ENCODE data around the gene WWOX. TPM values are rescaled to one million over a fixed set of nuclear protein-coding genes. Genes with fewer than 3 reads are reported as not detected.

Gene WWOX
- total RNA-seq, 2 donors from 2014 or later, result 12.6 to 17.2 TPM

DNA sequence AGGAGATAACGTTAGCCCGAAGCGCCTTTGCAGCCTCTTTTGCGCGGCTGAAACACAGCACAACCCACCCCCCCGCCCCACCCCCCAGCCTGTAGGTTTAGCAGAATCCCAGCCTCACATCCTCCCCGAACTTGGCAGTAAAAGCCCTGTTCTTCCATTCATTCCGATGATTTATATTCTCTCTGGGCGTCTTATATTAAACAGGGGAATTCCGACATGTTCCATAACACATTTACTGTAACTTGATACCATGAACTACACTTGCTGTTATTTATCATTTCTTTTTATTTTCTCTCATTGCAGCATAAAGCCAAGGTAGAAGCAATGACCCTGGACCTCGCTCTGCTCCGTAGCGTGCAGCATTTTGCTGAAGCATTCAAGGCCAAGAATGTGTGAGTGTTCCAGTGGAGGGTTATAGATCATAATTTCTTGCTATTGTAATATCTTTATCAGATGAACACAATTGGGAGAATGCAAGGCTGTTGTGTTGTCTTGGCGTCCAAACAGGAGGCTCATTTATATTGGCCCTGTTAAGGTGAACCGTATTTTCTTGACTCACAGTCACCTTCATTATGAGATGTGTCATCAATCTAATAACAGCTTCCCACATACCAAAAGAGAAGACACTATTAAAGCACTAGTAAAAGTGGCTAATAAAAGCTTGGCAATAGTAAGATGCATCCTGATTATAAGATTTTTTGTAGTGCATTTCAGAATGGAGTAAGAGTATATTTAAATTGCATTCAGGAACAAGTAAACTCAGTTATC lies 287.3 kb downstream of the WWOX start:
- ATAC-seq, result no peak
- Mint-ChIP-seq H3K36me3 (peaks cover 0 to 10% of the 10 kb centered on the region in 2 donors), H3K27ac (no peak overlapping the region), H3K9me3 (no peaks in the 10 kb centered on the region)
- no peak for DNase-seq (ENCODE audit: low spot score in 2 of 2)

DNA sequence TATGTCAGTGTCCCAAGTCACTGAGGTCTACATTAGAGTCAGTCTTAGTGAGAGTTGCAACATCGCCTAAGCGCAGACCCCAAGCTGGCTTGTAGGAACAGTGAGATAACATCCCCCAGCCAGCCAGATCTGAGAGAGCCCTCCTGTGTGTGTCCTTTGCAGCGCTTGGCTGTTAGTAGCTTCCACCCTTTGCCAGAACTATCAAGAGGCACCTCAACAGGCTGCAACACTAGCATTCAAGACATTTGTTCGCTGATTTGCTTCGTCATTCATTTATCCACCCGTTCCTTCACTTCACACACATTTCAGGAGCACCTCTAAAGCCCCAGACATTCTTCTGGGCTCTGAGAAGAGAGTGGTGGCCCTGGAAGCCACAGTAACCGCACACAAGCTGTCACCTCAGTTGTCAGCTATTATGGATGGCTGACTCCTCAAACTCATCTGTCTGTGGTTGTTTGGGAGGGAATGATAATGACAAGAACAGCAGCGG lies 289.6 kb downstream of the WWOX start:
- H3K27ac Mint-ChIP-seq, result no peak overlapping the region
- no peak for DNase-seq (ENCODE audit: low spot score in 2 of 2)
- H3K36me3 Mint-ChIP-seq, result peaks cover 0 to 10% of the 10 kb centered on the region in 2 donors
- H3K9me3 Mint-ChIP-seq, result no peaks in the 10 kb centered on the region
- ATAC-seq, result no peak

DNA sequence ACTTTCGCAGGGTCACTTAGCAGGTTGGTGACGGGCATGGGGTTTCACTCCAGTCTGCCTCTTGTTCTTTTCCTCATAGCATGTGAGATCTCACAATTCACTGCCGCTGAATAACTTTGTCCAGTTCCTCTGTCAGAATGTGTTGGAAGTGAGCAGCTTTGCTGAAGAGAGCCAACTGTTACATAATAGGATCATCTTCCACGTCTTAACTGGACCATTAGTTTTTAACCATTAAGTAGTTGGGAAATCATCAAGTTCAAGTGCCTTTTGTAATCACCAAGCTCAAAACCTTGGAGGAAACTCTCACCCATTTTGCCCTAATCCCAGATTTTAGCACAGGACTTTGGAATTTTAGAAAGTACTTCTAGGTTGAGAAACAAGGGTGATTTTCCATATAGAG lies 290.6 kb downstream of the WWOX start:
- Mint-ChIP-seq H3K27ac (no peak overlapping the region), H3K9me3 (no peaks in the 10 kb centered on the region), H3K36me3 (peaks cover 0 to 10% of the 10 kb centered on the region in 2 donors)
- DNase-seq (ENCODE audit: low spot score in 2 of 2), result no peak
- ATAC-seq, result no peak

DNA sequence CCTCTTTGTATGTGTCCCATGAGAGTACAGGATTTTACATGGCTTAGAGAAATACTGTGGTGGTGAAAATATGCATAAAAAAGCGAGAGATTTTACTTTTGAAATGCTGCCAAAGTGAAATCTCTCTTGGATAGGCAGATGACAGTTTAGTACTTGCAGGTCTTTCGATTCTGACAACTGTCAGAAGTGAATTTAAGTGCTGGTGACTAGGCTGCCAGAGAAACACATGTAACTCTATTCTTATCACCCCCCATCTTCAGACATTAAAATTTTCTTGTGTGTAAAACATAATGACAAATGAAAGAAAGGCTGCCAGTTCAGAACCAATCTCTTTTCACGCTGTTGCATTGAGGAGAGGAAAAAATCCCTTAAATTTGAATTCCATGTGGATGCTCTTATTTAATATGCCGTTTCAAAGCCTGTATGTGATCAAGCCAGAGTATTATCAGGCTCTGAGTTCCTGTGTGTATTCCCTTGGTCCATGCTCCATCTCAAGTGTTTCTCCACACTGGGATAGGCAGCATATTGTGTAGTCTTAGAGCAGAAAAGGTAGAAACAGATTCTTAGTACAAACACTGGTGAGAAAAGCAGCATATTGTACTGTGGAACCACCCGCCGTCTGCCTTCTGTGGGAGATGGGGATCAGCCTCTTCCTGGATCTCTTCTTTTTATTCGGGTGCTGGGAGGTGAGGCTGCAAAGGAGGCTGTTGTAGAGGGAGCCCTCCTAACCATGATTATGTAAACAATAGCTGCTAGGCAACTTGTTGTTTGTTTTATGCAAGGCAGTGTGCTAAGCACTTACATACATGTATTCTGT lies 291.3 kb downstream of the WWOX start:
- Mint-ChIP-seq H3K27ac (no peak overlapping the region), H3K36me3 (peaks cover 0 to 10% of the 10 kb centered on the region in 2 donors), H3K9me3 (no peaks in the 10 kb centered on the region)
- ATAC-seq (no peak), DNase-seq (ENCODE audit: low spot score in 2 of 2) (no peak)

DNA sequence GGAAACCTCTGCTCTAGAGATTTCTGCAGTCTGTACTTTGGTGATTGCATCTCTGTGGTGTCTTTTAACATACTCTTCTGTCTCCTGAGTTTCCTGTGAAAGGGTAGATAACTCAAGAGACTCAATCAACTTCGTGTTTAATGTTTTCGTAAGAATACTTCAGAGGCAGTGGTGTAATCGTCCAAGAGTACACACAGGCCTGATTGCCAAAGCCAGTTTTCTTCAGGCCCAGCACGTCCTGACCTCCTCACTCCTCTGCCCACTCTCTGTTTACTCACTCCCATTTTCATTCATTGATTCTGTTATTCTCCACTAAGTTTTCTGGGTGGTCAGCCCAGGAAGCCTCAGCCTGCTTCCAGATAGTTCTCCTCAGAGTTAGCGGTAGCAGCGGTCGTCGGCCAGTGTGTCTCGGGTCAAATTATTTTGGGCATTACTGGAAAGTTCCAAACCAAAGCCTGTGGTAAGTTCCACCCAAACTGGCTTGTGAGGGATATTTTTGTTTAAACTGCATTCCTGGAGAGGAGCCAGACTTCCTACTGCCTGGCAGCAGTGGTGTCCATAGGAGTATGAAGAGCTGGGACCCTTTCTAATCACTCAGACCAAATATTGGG lies 293.2 kb downstream of the WWOX start:
- Mint-ChIP-seq H3K36me3 (peaks cover 0 to 4% of the 10 kb centered on the region in 2 donors), H3K27ac (no peak overlapping the region), H3K9me3 (no peaks in the 10 kb centered on the region)
- ATAC-seq (no peak), DNase-seq (ENCODE audit: low spot score in 2 of 2) (no peak)

DNA sequence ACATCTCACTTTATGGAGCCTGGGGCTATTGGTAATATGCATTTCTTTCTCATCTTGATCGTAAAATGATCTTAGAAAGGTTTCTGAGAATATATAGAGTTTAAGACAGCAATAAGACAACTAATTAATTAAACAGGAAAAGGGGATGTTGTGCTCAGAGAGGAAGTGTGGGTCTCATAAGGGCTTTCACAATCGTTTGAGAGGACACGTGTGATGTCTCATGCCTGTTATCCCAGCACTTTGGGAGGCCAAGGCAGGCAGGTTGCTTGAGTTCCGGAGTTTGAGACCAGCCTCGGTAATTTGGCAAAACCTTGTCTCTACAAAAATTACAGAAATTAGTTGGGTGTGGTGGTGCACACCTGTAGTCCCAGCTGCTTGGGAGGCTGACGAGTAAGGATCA lies 295.6 kb downstream of the WWOX start:
- DNase-seq (ENCODE audit: low spot score in 2 of 2) (no peak), ATAC-seq (no peak)
- Mint-ChIP-seq H3K27ac (no peak overlapping the region), H3K36me3 (peaks cover 0 to 4% of the 10 kb centered on the region in 2 donors), H3K9me3 (no peaks in the 10 kb centered on the region)

DNA sequence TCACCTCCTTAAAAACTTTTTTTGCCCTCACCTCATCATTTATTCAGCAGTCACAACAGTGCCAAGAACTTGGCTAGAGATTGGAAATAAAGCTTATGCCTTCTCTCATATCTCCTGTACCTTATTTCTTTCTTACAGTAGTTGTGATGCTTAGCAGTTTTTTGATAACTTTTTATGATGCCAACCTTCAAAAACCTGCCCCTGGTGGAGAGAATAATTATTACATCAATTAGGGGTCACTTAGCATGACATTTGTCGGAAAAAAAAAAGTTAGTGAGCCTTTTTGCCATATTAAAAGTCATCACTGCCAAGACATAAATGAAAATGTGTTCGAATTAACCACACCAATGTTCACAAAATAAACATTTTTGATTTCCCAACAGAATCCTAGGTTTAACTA lies 296.6 kb downstream of the WWOX start:
- no peaks in the 10 kb centered on the region for H3K9me3 Mint-ChIP-seq
- DNase-seq (ENCODE audit: low spot score in 2 of 2) (no peak), ATAC-seq (no peak)
- H3K36me3 Mint-ChIP-seq, result peaks cover 0 to 3% of the 10 kb centered on the region in 2 donors
- H3K27ac Mint-ChIP-seq, result no peak overlapping the region

DNA sequence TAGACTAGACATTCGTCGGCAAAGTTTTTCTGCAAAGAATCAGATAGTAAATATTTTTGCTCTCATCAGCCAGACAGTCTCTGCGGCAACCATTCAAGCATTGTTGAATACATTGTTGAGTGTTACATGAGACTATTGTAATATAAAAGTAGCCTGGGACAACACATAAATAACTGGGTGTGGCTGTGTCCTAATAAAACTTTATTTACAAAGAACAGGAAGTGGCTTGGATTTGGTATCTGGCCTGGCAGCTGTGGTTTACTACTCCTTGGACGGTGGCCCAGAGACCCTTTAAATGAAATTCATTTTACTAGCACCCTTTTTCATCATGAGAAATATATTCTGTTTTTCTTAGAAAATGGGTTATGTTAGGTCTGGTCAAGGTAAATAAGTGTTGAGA lies 297.2 kb downstream of the WWOX start:
- DNase-seq (ENCODE audit: low spot score in 2 of 2) (no peak), ATAC-seq (no peak)
- no peaks in the 10 kb centered on the region for H3K36me3 Mint-ChIP-seq
- no peaks in the 10 kb centered on the region for H3K9me3 Mint-ChIP-seq
- no peak overlapping the region for H3K27ac Mint-ChIP-seq

DNA sequence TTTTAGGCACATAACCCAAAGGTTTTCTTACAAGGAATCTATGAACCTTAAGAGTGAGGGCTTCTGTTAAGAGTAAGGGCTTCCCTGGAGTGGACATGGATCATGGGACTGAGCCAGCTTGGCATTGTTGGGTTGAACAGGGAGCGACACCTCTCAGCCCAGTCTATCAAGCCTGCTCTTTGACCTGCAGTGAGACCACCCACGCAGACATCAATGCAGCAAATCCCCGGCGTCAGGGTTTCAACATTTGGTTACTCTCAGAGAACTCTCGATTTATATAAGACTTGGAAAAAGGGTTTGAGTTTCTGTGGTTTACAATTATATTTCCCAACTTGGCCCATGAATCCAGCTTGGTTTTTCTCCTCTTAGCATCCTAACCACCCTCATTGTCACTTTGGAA lies 299.9 kb downstream of the WWOX start:
- H3K36me3 Mint-ChIP-seq, result no peaks in the 10 kb centered on the region
- ATAC-seq (no peak), DNase-seq (ENCODE audit: low spot score in 2 of 2) (no peak)
- no peak overlapping the region for H3K27ac Mint-ChIP-seq
- H3K9me3 Mint-ChIP-seq, result no peaks in the 10 kb centered on the region

DNA sequence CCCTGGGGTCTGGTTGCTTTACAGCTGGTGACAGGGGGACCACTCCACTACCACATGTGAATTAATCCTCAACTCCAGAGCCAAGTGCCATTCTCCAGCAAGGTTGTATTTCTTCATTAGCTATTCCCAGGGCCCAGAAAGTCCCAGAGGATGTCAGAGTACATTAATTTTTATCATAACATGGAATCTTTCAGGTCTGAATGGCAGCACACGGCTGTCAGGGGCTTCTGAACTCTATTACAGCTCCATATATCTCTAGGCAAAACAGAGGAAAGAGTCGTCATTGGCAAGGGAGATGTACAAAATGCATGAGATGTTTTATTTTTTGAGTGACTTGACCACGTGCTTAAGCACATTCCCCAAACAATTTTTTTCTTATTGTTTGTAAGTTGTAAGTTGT lies 303.4 kb downstream of the WWOX start:
- Mint-ChIP-seq H3K9me3 (peaks cover 3 to 5% of the 10 kb centered on the region in 2 donors), H3K27ac (no peak overlapping the region), H3K36me3 (peaks cover 4 to 6% of the 10 kb centered on the region in 2 donors)
- DNase-seq (ENCODE audit: low spot score in 2 of 2) (no peak), ATAC-seq (no peak)

DNA sequence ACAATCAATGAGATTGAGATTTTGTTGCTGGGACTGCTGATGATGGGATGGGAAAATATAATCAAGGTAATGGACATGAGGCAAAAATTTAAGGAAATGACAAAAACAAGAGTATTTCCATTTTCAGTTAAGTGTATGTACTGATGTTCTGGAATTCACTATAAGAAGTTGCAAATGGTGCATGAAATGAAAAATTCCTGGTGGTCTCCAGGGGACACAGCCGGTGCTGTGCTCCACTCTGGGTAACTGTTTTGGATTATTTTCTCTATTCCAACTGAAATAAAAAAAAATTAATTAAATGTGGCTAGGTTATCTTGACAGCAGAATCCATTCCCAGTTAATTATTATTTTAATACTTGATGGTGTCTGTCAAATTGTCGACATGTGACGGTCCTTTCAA lies 305.6 kb downstream of the WWOX start:
- Mint-ChIP-seq H3K9me3 (peaks cover 15 to 20% of the 10 kb centered on the region in 2 donors), H3K36me3 (peaks cover 15 to 20% of the 10 kb centered on the region in 2 donors), H3K27ac (no peak overlapping the region)
- DNase-seq (ENCODE audit: low spot score in 2 of 2) (no peak), ATAC-seq (no peak)

DNA sequence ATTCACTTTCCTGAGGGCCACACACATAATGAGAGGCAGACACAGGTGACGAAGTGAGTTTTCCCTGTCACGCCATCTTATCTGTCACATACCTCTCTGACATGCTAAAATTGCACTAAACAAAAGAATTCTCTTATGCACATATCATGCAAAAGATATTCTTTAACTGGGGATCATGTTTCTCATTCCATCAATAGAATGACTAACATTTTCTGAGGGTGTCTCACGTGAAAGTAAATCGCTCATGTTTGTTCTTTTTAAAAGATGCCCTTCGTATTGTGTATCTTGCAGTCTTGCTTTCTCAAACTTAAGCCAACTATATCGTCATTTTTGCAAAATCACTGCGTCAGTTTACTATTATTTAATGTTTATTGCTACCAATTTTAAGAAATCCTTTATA lies 306.4 kb downstream of the WWOX start:
- peaks cover 19 to 24% of the 10 kb centered on the region in 2 donors for H3K36me3 Mint-ChIP-seq
- H3K27ac Mint-ChIP-seq, result no peak overlapping the region
- ATAC-seq (no peak), DNase-seq (ENCODE audit: low spot score in 2 of 2) (no peak)
- H3K9me3 Mint-ChIP-seq, result peaks cover 16 to 24% of the 10 kb centered on the region in 2 donors

DNA sequence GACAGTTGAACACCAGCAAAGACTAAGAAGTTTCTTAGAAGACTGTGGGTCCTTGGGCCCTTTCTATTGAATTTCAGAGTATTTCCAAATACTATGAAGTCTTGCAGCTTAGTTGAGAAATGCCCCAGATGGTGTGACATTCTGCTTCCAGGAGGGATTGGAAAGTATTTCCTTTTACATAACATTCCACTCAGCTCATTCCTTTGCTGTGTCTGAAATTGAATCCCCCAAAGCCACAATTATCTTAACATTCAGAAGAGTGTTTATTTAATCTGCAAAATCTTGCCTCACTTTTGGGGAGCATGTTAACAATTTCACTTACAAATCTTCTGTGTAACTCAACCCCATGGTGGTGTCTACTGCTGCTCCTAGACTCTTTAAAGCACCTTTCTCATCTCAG lies 307.7 kb downstream of the WWOX start:
- Mint-ChIP-seq H3K36me3 (peaks cover 29 to 35% of the 10 kb centered on the region in 2 donors), H3K27ac (no peak overlapping the region), H3K9me3 (peaks cover 21 to 35% of the 10 kb centered on the region in 2 donors)
- ATAC-seq (no peak), DNase-seq (ENCODE audit: low spot score in 2 of 2) (no peak)

DNA sequence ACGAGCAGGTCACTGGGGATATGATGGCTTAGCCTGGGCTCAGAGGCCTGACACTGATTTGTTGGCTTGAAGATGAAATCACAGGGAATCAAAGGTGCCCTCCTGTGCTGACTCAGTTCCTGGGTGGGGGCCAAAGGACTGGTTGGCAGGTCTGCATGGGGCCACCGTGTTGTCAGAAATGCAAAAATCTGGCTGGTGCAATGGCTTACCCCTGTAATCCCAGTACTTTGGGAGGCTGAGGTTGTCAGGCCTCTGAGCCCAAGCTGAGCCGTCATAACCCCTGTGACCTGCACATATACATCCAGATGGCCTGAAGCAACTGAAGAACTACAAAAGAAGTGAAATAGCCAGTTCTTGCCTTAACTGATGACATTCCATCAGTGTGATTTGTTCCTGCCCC lies 314.2 kb downstream of the WWOX start:
- no peak for ATAC-seq
- Mint-ChIP-seq H3K9me3 (peaks cover 31 to 42% of the 10 kb centered on the region in 2 donors), H3K36me3 (peaks cover 39 to 42% of the 10 kb centered on the region in 2 donors), H3K27ac (no peak overlapping the region)
- DNase-seq (ENCODE audit: low spot score in 2 of 2), result no peak

DNA sequence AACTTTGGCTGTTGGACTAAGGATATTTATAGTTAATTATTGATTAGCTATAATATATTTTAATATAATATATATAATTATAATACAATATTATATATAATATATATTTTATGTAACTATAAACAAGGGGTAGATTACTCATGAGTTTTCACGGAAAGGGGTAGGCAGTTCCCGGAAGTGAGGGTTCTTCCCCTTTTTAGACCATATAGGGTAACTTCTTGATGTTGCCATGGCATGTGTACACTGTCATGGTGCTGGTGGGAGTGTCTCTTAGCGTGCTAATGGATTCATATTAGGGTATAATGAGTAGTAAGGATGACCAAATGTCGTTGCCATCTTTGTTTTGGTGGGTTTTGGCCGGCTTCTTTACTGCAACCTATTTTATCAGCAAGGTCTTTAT lies 315.6 kb downstream of the WWOX start:
- H3K27ac Mint-ChIP-seq, result no peak overlapping the region
- H3K9me3 Mint-ChIP-seq, result peaks cover 23 to 33% of the 10 kb centered on the region in 2 donors
- peaks cover 34 to 35% of the 10 kb centered on the region in 2 donors for H3K36me3 Mint-ChIP-seq
- ATAC-seq (no peak), DNase-seq (ENCODE audit: low spot score in 2 of 2) (no peak)

DNA sequence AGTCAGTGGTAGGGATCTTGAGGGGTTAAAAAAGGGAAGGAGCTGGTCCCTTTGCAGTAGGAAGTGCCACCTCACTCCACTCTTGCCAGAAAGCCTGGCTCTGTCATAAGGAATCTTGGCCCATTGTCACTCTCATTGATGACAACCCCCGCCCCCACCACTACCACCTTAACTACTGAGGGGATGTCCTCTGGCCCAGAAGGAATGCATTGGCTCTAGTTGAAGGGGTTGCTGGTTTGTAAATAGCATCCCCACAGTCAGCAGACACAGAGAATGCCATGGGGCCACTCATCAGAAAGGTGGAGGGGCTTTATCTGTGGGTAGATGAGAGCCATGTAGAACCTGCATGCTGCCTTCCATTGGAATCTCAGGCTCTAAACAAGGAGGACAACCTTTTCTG lies 316.2 kb downstream of the WWOX start:
- Mint-ChIP-seq H3K27ac (no peak overlapping the region), H3K36me3 (peaks cover 30 to 31% of the 10 kb centered on the region in 2 donors), H3K9me3 (peaks cover 22 to 29% of the 10 kb centered on the region in 2 donors)
- ATAC-seq, result no peak
- no peak for DNase-seq (ENCODE audit: low spot score in 2 of 2)

DNA sequence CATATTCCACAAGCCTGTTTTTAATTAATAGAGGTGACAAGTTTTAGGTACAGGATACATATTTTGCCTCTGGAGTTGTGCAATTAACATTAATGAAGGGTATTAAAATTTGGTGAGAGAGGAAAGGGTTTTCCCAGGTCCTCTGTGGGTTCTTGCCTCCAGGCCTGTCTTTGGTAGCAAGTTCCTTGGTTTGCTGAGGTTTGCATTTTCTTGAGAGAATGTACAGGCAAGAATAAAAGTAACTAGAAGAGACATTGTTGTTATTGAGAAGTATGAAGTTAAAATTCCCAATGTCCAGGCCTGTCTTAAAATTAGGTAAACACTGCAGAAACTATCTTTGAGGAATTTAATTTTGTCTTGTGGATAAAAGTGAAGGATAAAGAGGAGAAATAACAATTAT lies 316.9 kb downstream of the WWOX start:
- ATAC-seq (no peak), DNase-seq (ENCODE audit: low spot score in 2 of 2) (no peak)
- peaks cover 22 to 26% of the 10 kb centered on the region in 2 donors for H3K9me3 Mint-ChIP-seq
- H3K36me3 Mint-ChIP-seq, result peaks cover 25 to 27% of the 10 kb centered on the region in 2 donors
- H3K27ac Mint-ChIP-seq, result no peak overlapping the region
